GM20431 (cell line): ENCODE data around the gene MYO5A.
"Not testable (repeated sequence)": the region's sequence is repeated elsewhere in the genome, so short reads cannot be mapped to it uniquely, and the experiment has no call there.

Experiments used
- in situ Hi-C: fragments of 300-500 bp; cut with MseI, MboI; formaldehyde crosslinking; loops from one replicate; pipeline ENCODE4 v1.15.0; 2020; ENCODE audit warnings: low sequenced_read_pairs; ENCODE audit not compliant: unreplicated experiment

The MYO5A gene

DNA sequence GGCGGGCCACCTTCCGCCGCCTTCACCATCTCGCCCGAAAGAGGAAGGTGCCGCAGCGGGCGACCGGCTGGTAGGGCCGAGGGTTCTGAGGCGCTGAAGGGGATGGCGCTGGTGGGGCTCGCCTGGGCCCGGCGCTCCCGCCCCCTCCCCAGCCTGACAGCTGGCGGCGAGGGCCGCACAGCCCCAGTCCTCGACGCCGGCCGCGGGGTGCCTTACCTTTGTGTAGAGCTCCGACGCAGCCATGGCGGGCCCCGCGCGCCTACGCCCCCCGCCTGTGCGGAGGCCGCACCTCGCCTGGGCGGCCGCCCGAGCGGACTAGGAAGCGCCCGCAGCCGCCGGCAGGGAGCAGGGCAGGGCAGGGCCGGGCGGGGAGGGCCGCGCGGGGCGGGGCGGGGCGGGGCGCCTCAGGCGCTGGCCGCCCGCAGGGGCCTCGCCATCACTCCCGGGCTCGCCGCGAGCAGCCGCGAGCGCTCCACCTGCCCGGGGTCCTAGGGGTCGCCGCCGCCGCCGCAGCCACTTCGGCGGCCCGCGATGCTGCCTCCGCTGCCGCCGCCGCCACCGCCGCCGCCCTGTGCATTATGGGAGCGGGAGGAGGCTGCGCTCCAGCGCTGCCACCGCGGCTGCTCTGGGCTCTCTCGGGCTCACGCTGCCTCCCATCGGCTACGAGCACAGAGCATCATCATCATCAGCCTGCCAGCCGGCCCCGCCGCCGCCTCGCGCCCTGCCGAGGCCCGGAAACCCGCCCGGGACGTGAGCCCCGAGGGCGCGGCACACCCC is at the start of gene MYO5A:
TSS of gene MYO5A (minus strand) at position 317 of the 777 bp plus-strand sequence. CDS start at position 243, 74 bp downstream.
- in situ Hi-C loops: no loop called here

DNA sequence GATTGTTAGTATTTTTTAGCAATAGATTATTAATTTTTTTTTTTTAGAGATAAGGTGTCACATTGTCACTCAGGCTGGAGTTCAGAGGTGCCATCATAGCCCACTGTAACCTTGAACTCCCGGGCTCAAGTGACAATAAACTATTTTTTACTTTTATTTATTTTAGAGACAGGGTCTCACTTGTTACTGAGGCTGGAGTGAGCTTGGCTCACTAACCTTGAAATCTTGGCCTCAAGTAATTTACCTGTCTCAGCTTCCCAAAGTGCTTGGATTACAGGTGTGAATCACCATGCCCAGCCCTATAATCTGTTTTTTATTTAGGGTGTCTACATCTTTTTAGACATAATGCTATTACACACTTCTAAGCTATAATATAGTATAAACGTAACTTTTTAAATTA is 48.0 kb upstream of the MYO5A start:
- in situ Hi-C loops: no loop called here

DNA sequence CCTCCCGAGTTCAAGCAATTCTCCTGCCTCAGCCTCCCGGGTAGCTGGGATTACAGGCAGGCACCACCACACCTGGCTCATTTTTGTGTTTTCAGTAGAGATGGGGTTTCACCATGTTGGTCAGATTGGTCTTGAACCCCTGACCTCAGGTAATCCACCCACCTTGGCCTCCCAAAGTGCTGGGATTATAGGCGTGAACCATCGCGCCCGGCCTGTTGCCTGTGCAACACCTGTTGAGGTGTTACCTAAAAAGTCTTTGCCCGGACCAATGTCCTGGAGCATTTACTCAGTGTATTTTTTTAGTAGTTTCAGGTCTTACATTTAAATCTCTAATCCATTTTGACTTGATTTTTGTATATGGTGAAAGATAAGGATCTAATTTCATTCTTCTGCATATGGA is 46.9 kb upstream of the MYO5A start:
- in situ Hi-C loops: not testable (repeated sequence)

DNA sequence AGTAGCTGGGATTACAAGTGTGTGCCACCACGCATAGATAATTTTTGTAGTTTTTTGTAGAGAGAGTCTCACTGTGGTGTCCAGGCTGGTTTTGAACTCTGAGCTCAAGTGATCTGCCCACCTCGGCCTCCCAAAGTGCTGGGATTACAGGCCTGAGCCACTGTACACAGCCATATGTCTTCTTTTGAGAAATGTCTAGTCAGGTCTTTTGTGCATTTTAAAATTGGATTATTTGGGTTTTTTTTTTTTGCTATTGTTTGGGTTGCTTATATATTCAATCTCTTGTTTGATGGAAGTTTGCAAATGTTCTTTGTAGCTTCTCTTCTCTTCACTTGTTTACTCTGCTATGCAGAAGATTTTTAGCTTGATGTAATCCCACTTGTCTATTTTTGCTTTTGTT is 46.4 kb upstream of the MYO5A start:
- in situ Hi-C loops: no loop called here

DNA sequence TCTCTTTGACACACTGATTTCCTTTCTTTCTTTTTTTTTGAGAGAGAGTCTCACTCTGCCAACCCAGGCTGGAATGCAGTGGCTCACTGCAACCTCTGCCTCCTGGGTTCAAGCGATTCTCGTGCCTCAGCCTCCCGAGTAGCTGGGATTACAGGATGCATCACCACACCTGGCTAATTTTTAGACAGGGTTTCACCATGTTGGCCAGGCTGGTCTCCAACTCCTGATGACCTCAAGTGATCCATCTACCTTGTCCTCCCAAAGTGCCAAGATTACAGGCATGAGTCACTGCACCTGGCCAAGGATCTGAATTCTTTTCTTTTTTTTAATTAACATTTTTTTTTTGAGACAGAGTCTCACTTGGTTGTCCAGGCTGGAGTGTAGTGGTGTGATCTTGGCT is 45.9 kb upstream of the MYO5A start:
- in situ Hi-C loops: not testable (repeated sequence)

DNA sequence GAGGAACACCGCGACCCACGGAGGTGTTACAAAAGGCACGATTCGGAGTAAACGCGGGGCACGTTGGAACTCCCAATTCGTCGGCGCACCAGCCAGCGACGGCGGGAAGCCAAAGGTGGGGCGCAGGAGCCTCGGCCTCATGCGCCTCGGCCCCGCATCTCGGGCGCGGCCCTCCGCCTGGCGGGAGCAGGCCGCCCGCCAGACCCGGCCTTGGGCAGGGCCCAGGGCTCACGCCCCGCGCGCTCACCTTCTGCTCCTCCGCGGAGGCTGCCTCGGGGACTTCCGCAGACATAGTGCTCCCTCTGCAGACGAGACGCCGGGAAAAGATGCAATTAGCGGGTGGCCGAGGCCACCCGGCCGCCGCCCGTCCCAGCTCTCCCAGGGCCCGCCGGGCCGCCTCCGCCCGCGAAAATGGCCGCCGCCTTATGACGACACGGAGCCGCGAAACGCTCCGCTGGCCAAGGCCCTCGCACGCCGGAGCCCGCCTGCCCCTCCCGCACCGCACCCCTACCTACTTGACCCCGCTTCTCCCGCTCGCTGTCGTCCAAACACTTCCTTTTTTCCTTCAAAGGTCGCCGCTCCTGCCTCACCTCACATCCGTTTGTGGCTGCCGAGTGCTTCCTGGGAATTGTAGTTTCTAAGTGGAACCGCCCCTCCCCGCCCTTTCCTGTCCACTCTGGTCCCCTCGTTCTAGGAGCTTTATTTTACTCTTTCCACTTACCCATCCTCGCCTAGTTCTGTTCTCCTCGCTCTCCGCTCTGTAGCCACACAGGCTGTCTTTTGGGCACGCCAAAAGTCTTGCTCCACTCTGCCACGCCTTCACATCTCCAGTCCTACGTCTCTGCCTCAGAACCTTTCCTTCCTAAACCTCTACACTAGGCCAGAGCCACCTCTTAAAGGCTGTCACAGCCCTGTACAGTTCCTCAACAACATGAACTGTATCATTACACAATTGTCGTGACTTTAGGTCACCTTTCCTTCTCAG is 40.2 kb upstream of the MYO5A start, which contains the start of gene ARPP19:
TSS of gene ARPP19 (minus strand) at position 430 of the 985 bp plus-strand sequence. CDS start at position 292, 138 bp downstream.
- in situ Hi-C loops: no loop called here

DNA sequence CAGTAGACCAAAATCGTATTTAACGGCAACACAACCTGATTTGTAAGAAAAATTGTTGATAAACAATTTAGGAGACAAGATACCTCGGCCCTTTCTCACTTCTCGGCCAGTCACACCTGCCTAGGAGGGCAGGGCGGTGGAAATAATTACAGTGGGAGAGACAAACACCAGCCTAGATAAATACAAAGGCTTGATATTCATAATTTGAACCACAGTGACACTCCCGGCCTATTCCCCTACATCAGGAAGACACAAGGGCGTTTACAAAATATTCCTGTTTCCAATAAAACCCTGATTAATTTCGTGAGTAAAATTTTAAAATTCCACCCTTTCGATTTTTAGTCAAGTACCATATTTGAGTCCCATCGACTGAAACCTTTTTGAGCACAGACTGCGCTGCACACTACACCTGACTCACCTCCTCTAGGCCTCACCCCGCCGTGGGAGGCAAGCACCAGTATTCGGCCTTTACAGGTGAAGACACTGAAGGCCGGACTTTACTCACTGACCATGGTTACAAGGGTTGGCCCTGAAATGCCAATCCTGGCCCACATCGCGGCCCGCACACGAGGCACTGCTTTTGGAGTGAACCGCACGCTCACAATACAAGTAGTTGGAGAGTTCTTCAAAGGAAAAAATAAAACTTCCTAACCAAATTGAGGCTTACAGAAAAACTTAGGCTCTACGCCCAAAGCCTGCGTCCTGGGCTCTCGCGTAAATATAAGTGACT is 39.4 kb upstream of the MYO5A start:
- in situ Hi-C loops: no loop called here

DNA sequence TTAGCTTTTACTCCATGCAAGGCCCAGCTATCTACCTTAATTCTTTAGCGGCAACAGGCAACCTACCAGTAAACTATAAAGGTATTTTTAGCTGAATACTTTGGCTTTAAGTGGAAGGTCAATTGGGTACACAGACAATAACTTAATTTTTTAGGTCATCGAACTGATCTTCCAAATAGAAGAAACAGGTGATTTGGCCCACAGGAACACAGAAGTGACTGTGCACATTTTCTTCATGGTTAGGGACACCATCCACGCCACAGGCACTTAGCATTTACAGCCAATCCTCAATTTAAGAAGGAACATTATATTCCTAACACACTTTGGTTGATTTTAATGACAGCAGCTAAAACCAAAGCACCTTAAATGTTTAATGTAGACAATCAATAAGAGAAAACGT is 38.2 kb upstream of the MYO5A start:
- in situ Hi-C loops: no loop called here

DNA sequence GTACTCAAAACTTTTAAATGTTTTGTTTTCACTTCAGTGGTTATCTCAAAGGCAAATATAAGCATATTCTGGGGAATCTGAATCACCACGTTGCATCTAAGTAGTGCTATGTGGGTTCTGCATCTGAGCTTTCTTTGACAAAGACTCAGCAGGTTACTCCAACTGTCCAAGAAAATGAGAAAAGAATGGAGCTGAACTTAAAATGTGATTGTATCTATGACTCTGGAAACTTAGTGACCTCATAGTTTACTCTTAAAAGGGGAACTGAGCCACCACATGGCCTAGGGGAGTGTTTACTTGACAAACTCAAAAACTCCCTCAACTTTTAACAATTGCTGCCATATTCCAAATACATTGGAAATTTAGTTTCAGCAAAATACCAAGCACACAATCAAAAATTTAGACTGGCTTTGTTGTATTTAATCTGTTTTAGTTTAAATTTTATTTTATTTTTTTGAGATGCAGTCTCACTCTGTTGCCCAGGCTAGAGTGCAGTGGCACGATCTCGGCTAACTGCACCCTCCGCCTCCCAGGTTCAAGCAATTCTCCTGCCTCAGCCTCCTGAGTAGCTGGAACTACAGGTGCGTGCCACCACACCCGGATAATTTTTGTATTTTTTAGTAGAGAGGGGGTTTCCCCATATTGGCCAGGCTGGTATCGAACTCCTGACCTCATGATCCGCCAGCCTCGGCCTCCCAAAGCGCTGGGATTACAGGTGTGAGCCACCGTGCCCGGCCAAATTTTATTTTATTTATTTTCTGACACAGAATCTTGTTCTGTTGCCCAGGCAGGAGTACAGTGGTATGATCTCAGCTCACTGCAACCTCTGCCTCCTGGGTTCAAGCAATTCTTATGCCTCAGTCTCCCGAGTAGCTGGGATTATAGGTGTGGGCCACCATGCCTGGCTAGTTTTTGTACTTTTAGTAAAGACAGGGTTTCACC is 37.0 kb upstream of the MYO5A start:
- in situ Hi-C loops: not testable (repeated sequence)

DNA sequence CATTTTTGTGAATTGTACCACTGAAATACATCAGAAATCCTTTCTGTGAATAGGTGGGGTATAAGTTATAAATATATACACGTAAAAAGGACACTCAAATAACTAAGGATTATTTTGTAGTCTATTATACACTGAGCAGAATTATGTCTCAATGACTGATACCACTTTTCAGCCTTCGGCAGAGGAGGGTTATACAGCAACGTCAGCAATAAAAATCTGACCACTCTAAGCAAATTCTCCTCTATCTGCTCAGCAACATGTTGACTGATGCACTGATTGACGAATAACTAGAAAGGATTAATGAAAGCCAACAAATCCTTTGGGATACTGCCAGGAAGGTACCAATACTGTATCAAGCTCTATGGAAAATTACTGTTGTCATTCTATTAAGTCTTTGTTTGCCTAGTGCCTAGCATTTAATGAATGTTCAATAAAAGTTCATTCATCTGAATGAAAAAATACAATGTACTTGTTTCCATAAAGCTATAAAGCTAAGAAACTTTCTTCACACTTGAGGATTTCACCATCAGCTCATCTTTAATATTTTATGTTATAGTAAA is 34.9 kb upstream of the MYO5A start:
- in situ Hi-C loops: no loop called here

DNA sequence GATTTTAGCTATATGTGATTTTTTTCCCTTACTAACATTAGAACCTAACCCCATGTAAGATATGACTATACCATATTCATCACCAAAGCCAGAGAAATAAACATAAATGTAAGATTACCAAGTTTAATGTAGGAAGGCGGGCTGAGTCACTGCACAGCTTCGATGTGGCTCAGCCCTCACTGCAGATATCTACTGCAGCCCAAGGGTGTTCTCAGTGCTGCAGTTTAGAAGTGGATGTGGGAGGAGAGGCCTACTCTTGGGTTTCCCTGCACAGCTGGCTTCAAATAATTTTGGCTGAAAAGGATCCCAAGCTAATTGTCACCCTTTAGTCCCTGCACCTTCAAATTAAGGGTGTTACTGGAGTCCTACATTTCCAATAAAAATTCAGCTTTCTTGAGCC is 30.9 kb upstream of the MYO5A start:
- in situ Hi-C loops: no loop called here

DNA sequence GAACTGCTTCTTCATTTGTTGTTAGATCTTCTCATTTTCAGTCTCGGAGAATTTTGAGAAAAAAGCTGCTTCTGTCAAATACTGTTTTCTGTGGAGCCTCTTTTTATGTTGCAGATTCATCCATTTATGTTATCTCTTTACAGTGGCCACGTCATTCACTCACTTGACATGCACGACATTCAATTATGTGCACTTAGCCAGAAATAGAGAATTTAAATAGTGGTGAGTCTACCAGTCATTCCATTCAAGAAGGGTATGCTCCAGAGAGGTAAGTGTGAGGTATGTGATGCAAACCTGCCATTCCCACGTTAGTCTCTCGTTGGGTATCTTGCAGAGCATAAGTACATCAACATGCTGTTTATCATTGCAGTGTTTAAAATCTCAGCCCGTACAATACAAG is 30.3 kb upstream of the MYO5A start:
- in situ Hi-C loops: no loop called here

DNA sequence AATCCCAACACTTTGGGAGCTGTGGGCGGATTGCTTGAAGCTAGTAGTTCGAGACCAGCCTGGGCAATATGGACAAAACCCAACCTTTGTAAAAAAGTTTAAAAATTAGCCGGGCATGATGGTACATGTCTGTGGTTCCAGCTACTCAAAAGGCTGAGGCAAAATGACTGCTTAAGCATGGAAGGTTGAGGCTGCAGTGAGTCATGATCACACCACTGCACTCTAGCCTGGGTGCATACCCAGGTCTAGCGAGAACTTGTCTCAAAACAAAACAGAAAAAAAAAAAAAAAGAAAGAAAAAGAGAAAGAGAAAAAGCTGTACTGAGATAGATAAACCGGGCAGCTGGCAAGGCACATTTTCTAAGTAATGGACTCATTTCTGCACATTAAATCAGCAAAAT is 29.5 kb upstream of the MYO5A start:
- in situ Hi-C loops: no loop called here

DNA sequence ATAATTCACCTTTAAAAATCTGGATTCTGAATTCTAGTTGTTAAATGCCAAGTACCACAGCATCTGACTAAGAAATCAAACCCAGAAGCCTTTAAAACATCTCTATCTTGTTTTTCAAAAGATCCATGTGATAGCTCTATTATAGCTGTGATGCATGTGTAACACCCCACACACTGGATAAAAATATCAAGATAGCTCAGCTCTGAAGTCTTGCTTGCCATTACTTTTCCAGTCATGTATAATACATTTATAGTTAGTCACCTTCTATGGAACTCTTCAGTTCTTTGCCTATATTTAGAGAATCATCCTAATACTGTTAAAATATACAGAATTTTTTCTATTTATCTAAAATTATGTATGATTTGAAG is 28.6 kb upstream of the MYO5A start:
- in situ Hi-C loops: no loop called here

DNA sequence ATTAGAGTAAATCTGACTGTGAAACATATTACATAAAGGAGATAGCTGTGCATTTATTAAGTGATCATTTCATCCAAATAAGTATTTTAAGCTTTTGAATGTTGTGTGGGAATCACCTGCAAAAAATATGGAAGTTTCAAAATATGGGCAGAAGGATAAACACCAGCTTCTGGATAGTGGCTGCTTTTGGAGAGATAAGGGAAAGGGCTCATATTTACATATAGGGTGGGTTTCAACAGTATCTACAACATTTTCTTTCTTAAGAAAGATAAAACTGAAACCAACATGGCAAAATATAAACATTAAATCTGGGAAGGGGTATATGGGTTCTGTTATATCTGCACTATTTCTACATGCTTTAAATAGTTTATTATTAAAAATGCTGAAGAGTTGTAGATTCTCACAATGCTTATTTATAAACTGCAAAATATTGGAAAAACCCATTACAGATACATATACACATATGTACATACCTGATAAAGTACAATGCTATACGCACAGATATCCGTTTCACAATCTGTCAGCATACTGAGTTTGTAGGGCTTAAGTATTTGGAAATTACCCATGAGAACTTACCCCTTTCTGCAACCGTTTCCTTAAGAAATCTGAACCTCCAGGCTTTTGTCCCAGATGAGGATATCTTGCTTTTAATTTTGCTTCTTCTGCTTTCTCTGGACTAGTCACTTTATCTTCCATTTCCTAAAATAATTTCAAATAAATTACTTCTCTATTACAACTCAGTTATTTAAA is 28.0 kb upstream of the MYO5A start:
- in situ Hi-C loops: no loop called here

DNA sequence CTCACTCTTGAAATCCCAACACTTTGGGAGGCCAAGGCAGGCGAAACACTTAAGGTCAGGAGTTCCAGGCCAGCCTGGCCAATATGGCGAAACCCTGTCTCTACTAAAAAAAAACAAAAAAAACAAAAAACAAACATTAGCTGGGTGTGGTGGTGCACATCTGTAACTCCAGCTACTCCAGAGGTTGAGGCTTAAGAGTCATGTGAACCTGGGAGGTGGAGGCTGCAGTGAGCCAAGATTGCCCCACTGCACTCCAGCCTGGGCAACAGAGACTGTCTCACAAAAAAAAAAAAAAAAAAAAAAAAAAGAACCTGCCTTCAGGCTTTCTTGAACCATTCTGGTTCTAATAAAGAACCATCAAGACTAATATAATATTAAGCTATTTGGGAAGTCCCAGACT is 23.6 kb upstream of the MYO5A start:
- in situ Hi-C loops: no loop called here

DNA sequence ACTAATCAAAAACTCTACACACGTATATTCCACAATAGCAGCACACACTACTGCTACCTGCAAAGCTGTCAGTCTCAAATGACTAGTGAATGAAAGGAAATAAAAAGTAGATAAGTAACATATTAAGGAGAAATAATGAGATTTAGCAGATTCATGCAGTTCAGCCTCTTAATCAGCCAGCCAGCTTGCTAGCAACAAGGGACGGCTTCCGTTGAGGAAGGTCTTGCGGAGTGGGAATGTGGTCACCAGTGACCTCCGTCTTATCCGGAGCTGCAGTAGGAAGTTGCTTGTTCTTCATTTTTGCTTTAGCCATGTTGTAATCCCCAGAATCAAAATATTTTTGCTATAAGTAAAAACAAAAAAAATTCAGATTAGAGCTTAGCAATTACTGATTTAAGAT is 23.1 kb upstream of the MYO5A start:
- in situ Hi-C loops: no loop called here

DNA sequence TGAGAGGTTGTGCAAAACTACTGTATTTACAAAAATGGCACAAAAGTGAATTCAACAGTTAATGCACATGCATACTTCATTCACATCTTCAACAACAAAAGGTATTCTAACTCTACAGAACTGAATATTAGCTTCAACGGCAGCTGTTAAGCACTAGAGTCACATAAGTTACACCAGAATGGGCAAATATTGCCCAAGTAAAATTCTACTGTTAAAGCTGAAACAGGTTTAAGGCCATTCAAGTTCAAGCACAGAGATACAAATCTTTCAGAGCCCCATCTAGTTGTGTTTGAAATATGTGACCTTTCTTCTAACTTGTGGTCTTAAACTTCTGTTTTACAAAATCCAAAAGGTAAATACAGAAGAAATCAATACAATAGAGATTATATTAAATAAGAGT is 22.5 kb upstream of the MYO5A start:
- in situ Hi-C loops: not testable (repeated sequence)
